B cell (primary cell): ENCODE results near the gene OPHN1. TPM values are rescaled to one million over a fixed set of nuclear protein-coding genes. Genes with fewer than 3 reads are reported as not detected.

Source experiments
- ATAC-seq: fragments of 200-7000 bp; cut with Tn5 transposase; one replicate; pipeline ENCODE4 v1.10.0; 2021; ENCODE audit warnings: low read depth, mild to moderate bottlenecking, moderate number of reproducible peaks, moderate library complexity
- CTCF ChIA-PET: fragments of 350-600 bp; sonication (Branson Sonifier 250); formaldehyde crosslinking; loops from one replicate; lab custom pipeline; 2021; ENCODE audit warnings: antibody characterized with exemption, inconsistent platforms; lab: Charles Lee
- POLR2A ChIA-PET: fragments of 350-600 bp; sonication (Branson Sonifier 250); formaldehyde crosslinking; loops from one replicate; lab custom pipeline; 2021; ENCODE audit warnings: antibody characterized with exemption; lab: Charles Lee
- DNase-seq: peaks from one replicate; pipeline ENCODE4 v3.0.0; 2013
- H2AFZ ChIP-seq: 2 replicates; pipeline ENCODE4 v1.6.1; 2012; ENCODE audit warnings: mild to moderate bottlenecking, low read depth, low read length; ENCODE audit not compliant: insufficient read depth, poor library complexity, severe bottlenecking
- H3K27ac ChIP-seq, 2 donors: 1 replicate in 1 of 2; 2 replicates in 1 of 2; pipeline ENCODE4 v1.5.1; 2012 to 2013; ENCODE audit warnings: low read length in 2 of 2, mild to moderate bottlenecking in 2 of 2, moderate library complexity in 1 of 2
- H3K27me3 ChIP-seq, 4 experiments: fragments of 200-600 bp in 1 of 4; sonication (generic) in 1 of 4; replicated peaks in 1 of 4; 1 replicate in 2 of 4; 2 replicates in 2 of 4; pipeline versions ENCODE4 v1.6.1 to v1.7.0; 2013 to 2016; ENCODE audit warnings: low read length in 3 of 4, mild to moderate bottlenecking in 2 of 4, mixed read lengths in 1 of 4, moderate library complexity in 1 of 4; ENCODE audit not compliant: insufficient read depth in 4 of 4, control insufficient read depth in 3 of 4; ENCODE audit errors: control extremely low read depth in 1 of 4
- H3K36me3 ChIP-seq, 2 experiments: replicated peaks in 1 of 2; 1 replicate in 1 of 2; 2 replicates in 1 of 2; pipeline versions ENCODE4 v1.6.1 to v1.7.1; 2013; ENCODE audit warnings: low read length in 1 of 2; ENCODE audit not compliant: insufficient read depth in 2 of 2, control insufficient read depth in 1 of 2; ENCODE audit errors: control extremely low read depth in 1 of 2, extremely low read depth in 1 of 2
- H3K4me1 ChIP-seq, 2 donors: fragments of 200-600 bp in 1 of 2; sonication (generic) in 1 of 2; 1 replicate in 1 of 2; 2 replicates in 1 of 2; pipeline versions ENCODE4 v1.5.1 to v1.6.1; 2013 to 2017; ENCODE audit warnings: low read length in 2 of 2; ENCODE audit not compliant: control insufficient read depth in 2 of 2, insufficient read depth in 2 of 2
- H3K4me2 ChIP-seq: replicated peaks from 2 replicates; pipeline ENCODE3; 2012; ENCODE audit warnings: mild to moderate bottlenecking, low read depth, low read length; ENCODE audit not compliant: poor library complexity, severe bottlenecking
- H3K4me3 ChIP-seq, 5 experiments: fragments of 200-600 bp in 1 of 5; sonication (generic) in 1 of 5; 1 replicate in 3 of 5; 2 replicates in 2 of 5; pipeline versions ENCODE4 v1.5.1 to v1.7.0; 2011 to 2016; ENCODE audit warnings: low read length in 4 of 5, mild to moderate bottlenecking in 4 of 5, low read depth in 2 of 5, control low read depth in 1 of 5, moderate library complexity in 1 of 5; ENCODE audit not compliant: insufficient read depth in 1 of 5; ENCODE audit errors: control extremely low read depth in 1 of 5, extremely low read depth in 1 of 5
- H3K79me2 ChIP-seq: fragments of 200-600 bp; sonication (generic); one replicate; pipeline ENCODE4 v1.6.0; 2016; ENCODE audit warnings: low read length; ENCODE audit not compliant: control insufficient read depth, insufficient read depth
- H3K9ac ChIP-seq: fragments of 200-600 bp; sonication (generic); 2 replicates; pipeline ENCODE4 v1.6.1; 2017; ENCODE audit warnings: mild to moderate bottlenecking, low read length, moderate library complexity
- H3K9me3 ChIP-seq, 3 donors: one replicate each; pipeline versions ENCODE4 v1.6.1 to v1.7.1; 2013; ENCODE audit warnings: low read length in 2 of 3; ENCODE audit not compliant: control insufficient read depth in 2 of 3, insufficient read depth in 1 of 3; ENCODE audit errors: control extremely low read depth in 1 of 3
- H4K20me1 ChIP-seq: 2 replicates; pipeline ENCODE4 v1.6.0; 2012; ENCODE audit warnings: mild to moderate bottlenecking, low read length; ENCODE audit not compliant: insufficient read depth, control insufficient read depth, poor library complexity, severe bottlenecking
- H3K27ac Mint-ChIP-seq: one replicate; pipeline ENCODE4 v1.8.0; 2021; ENCODE audit warnings: mixed read lengths
- H3K27me3 Mint-ChIP-seq: one replicate; pipeline ENCODE4 v1.8.0; 2021; ENCODE audit warnings: mixed read lengths
- H3K4me1 Mint-ChIP-seq: one replicate; pipeline ENCODE4 v1.8.0; 2021; ENCODE audit warnings: mixed read lengths
- H3K4me3 Mint-ChIP-seq: one replicate; pipeline ENCODE4 v1.8.0; 2021; ENCODE audit warnings: mixed read lengths
- H3K9me3 Mint-ChIP-seq: one replicate; pipeline ENCODE4 v1.8.0; 2022; ENCODE audit warnings: mixed read lengths; ENCODE audit not compliant: insufficient read depth
- EZH2 ChIP-seq: IDR thresholded peaks from 2 replicates; pipeline ENCODE4 v1.6.1; 2012; ENCODE audit warnings: borderline replicate concordance, low read depth, mild to moderate bottlenecking, moderate library complexity, low read length; ENCODE audit not compliant: insufficient read depth, poor library complexity, severe bottlenecking
- WGBS: methylation state at CpG from one replicate; pipeline ENCODE4 v1.1.5; 2013; ENCODE audit warnings: missing lambda C conversion rate; ENCODE audit not compliant: insufficient coverage; 5-methylcytosine and 5-hydroxymethylcytosine counted together
- intact Hi-C: fragments of 100-400 bp; cut with micrococcal nuclease; formaldehyde crosslinking; loops from one replicate; pipeline ENCODE4 v1.10.0; 2022
- polyA plus RNA-seq: library from polyadenylated mRNA; depleted of rRNA; stranded (reverse); fragments of >200 nt; gene quantifications from 2 replicates; pipeline ENCODE4 v1.2.3, GENCODE V29; 2012
- total RNA-seq, 2 donors: library from RNA; stranded (reverse); fragments of 120-200 nt in 1 of 2; gene quantifications; 1 replicate in 1 of 2; 2 replicates in 1 of 2; pipeline versions ENCODE4 v1.2.3 to v1.2.4, GENCODE V29; 2013 to 2022
- TF ChIP-seq, protein P1 (sequence below): fragments of 200-600 bp; IDR thresholded peaks from one replicate; pipeline ENCODE4 v1.8.0; 2022; ENCODE audit warnings: antibody characterized with exemption, mild to moderate bottlenecking

The OPHN1 gene
- total and polyA plus RNA-seq, 2 donors (not counting 1 experiment from before 2014, with no cell fraction given), result 0.03 to 0.17 TPM

DNA sequence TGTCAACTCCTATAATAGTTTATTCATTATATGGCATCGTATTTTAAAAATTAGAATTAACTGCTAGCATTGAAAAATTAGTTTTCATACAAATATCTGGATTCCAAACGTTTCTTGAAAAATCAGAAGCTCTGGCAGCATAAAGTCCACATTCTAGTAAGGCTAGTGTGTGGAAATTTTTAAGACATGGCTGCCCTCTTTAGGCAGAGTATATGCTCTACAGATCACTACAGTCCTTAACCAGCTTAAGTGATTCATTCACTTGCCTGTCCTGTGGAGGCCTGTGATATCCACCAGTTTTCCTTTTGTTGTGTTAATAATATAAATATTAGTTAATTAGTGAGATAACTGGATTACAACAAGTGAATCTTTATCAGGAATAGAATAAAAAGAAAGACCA lies 287.2 kb downstream of the OPHN1 start:
- Mint-ChIP-seq H3K27me3 (no peaks in the 10 kb centered on the region), H3K4me1 (no peaks in the 10 kb centered on the region), H3K27ac (no peak overlapping the region), H3K4me3 (no peak overlapping the region), H3K9me3 (no peaks in the 10 kb centered on the region)
- no peaks in the 10 kb centered on the region for H4K20me1 ChIP-seq
- intact Hi-C loops, result no loop called here
- TF ChIP-seq, protein P1, sequence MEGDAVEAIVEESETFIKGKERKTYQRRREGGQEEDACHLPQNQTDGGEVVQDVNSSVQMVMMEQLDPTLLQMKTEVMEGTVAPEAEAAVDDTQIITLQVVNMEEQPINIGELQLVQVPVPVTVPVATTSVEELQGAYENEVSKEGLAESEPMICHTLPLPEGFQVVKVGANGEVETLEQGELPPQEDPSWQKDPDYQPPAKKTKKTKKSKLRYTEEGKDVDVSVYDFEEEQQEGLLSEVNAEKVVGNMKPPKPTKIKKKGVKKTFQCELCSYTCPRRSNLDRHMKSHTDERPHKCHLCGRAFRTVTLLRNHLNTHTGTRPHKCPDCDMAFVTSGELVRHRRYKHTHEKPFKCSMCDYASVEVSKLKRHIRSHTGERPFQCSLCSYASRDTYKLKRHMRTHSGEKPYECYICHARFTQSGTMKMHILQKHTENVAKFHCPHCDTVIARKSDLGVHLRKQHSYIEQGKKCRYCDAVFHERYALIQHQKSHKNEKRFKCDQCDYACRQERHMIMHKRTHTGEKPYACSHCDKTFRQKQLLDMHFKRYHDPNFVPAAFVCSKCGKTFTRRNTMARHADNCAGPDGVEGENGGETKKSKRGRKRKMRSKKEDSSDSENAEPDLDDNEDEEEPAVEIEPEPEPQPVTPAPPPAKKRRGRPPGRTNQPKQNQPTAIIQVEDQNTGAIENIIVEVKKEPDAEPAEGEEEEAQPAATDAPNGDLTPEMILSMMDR, result no peak
- no peak for TF ChIP-seq EZH2
- H3K79me2 ChIP-seq, result no peaks in the 10 kb centered on the region
- DNase-seq, result no peak
- no peak overlapping the region for H3K27ac ChIP-seq
- ATAC-seq, result no peak
- no peak overlapping the region for H3K9ac ChIP-seq
- H3K36me3 ChIP-seq, result no peaks in the 10 kb centered on the region
- H3K4me3 ChIP-seq, result no peak overlapping the region
- WGBS, result no CpG with 5 or more reads among the region's 2 CpGs
- POLR2A ChIA-PET, result no interaction called here
- H3K27me3 ChIP-seq, result no peaks in the 10 kb centered on the region
- CTCF ChIA-PET, result no interaction called here
- H2AFZ ChIP-seq, result no peak overlapping the region
- H3K4me2 ChIP-seq, result no peak overlapping the region
- H3K9me3 ChIP-seq, result no peaks in the 10 kb centered on the region
- no peaks in the 10 kb centered on the region for H3K4me1 ChIP-seq

DNA sequence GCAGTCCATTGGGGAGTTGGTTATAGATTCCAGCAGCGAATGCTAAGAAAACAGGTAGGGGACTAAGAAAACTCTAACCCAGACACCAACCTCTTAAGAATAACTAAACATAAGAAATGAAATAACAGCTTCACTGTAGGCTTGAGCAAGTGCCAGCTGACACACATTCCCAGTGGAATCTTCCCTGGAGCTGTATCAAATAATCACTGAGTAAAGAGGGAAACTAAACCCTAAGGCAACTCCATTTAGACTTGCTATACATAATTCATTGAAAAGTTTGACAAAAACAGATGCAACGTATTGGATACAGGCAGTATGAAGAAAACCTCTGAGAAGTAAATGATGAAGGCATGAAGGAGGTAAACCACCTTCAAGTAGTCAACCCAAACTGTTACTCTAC lies 293.5 kb downstream of the OPHN1 start:
- POLR2A ChIA-PET, result no interaction called here
- Histone ChIP-seq H3K4me3 (no peak overlapping the region), H3K79me2 (no peaks in the 10 kb centered on the region), H3K27ac (no peak overlapping the region), H3K36me3 (no peaks in the 10 kb centered on the region), H3K4me2 (no peak overlapping the region), H3K9me3 (no peaks in the 10 kb centered on the region), H3K27me3 (no peaks in the 10 kb centered on the region), H3K9ac (no peak overlapping the region), H2AFZ (no peak overlapping the region), H4K20me1 (no peaks in the 10 kb centered on the region), H3K4me1 (no peaks in the 10 kb centered on the region)
- no peak for TF ChIP-seq EZH2
- TF ChIP-seq, protein P1, result no peak
- no peaks in the 10 kb centered on the region for H3K27me3 Mint-ChIP-seq
- H3K9me3 Mint-ChIP-seq, result no peaks in the 10 kb centered on the region
- intact Hi-C loops, result no loop called here
- CTCF ChIA-PET, result no interaction called here
- H3K4me3 Mint-ChIP-seq, result no peak overlapping the region
- H3K4me1 Mint-ChIP-seq, result no peaks in the 10 kb centered on the region
- H3K27ac Mint-ChIP-seq, result no peak overlapping the region
- WGBS, result no CpG with 5 or more reads among the region's 2 CpGs
- ATAC-seq (no peak), DNase-seq (no peak)
